ENCODE data around the gene IL1B. TPM values are rescaled to one million over a fixed set of nuclear protein-coding genes. Genes with fewer than 3 reads are reported as not detected.

The IL1B gene
- total and polyA plus RNA-seq, 2 of the 8 experiments (the other 6 are each of a cell fraction or from before 2014, with no cell fraction given), result not detected

DNA sequence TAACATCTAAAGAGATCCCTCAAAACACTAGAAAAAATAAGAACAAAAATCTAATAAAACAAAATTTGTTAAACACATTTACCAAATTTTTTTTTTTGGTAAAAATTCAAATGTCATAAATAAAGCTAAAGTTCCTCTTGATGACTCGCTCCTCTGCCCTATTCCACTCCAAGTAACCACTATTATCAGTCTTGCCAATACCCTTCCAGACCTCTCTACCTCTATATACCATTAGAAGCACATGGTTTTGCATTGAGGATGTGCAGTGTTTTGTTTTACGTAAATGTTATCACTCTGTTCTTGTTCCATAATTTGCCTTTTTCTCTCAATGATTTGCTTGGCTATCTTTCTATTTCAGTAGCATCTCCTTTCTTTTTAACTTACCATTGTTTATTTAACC, 10.9 kb downstream of the IL1B start:
- Histone ChIP-seq H3K56ac (replicated peaks; ENCODE audit: insufficient read length, low read depth, low read length) (no peak overlapping the region), H3K79me1 (ENCODE audit: low read depth, low read length) (no peaks in the 10 kb centered on the region), H2BK120ac (replicated peaks; ENCODE audit: low read depth, low read length) (no peak overlapping the region), H3K23me2 (ENCODE audit: low read depth, low read length) (no peaks in the 10 kb centered on the region), H3K79me2 (ENCODE audit: control insufficient read depth in 1 of 2, insufficient read depth in 2 of 2, low read length in 2 of 2) (no peaks in the 10 kb centered on the region), H4K20me1 (replicated peaks in 1 of 2; ENCODE audit: control insufficient read depth in 1 of 2, insufficient read depth in 2 of 2, low read length in 2 of 2) (no peaks in the 10 kb centered on the region), H3K18ac (ENCODE audit: extremely low read depth, low read length) (no peak overlapping the region), H3K4ac (replicated peaks; ENCODE audit: insufficient read length, low read depth, low read length) (no peak overlapping the region), H2AK5ac (ENCODE audit: low read depth, low read length) (no peak overlapping the region), H3K27me3 (replicated peaks in 1 of 4; ENCODE audit: control insufficient read depth in 3 of 4, extremely low read depth in 1 of 4, insufficient read depth in 3 of 4, low read length in 3 of 4) (peaks cover 0 to 2% (median 0%) of the 10 kb centered on the region in 4 experiments; a peak in 1 of 7 replicates), H3K4me2 (ENCODE audit: insufficient read depth in 1 of 2, low read depth in 2 of 2, low read length in 2 of 2) (no peak overlapping the region), H2BK20ac (ENCODE audit: low read length) (no peak overlapping the region), H2BK5ac (ENCODE audit: low read depth, low read length) (no peak overlapping the region), H2AFZ (ENCODE audit: low read length) (no peak overlapping the region), H2BK12ac (ENCODE audit: low read depth, low read length) (no peak overlapping the region), H4K5ac (ENCODE audit: insufficient read length, low read depth, low read length) (no peak overlapping the region), H3K9me3 (ENCODE audit: insufficient read depth in 2 of 2, low read depth in 1 of 2, low read length in 1 of 2) (0 out of 4 replicates have a peak, but pooled peaks cover 0 to 4% of the 10 kb centered on the region in 2 experiments), H4K91ac (replicated peaks; ENCODE audit: insufficient read length, low read length) (no peak overlapping the region), H3K4me3 (ENCODE audit: extremely low read depth in 1 of 4, insufficient read depth in 2 of 4, low read depth in 3 of 4, low read length in 4 of 4) (no peak overlapping the region), H3K14ac (ENCODE audit: insufficient read length) (no peak overlapping the region), H4K8ac (ENCODE audit: extremely low read depth, insufficient read depth, low read length) (no peak overlapping the region), H3K9ac (replicated peaks in 1 of 4; ENCODE audit: extremely low read depth in 1 of 4, low read depth in 3 of 4, low read length in 3 of 4) (no peak overlapping the region), H2BK15ac (ENCODE audit: low read length) (no peak overlapping the region), H3K23ac (ENCODE audit: insufficient read length) (no peak overlapping the region), H3K4me1 (replicated peaks in 1 of 4; ENCODE audit: control insufficient read depth in 3 of 4, insufficient read depth in 4 of 4, low read length in 3 of 4) (peaks cover 0 to 3% (median 0%) of the 10 kb centered on the region in 4 experiments; a peak in 2 of 7 replicates), H3K27ac (ENCODE audit: low read depth, low read length) (no peak overlapping the region), H3K36me3 (ENCODE audit: control insufficient read depth in 2 of 4, insufficient read depth in 4 of 4, low read length in 3 of 4) (no peaks in the 10 kb centered on the region)
- WGBS, 2 experiments (ENCODE audit: extremely low coverage in 1 of 2, insufficient coverage in 1 of 2, insufficient read length in 1 of 2, insufficient replicate concordance in 2 of 2, low coverage in 1 of 2, low lambda C conversion rate in 2 of 2, missing lambda C conversion rate in 1 of 2), result 83% methylated on average over 2 of the region's 2 CpGs; no CpG with 5 or more reads in 1 of the 2 experiments
- TF ChIP-seq KDM5A (IDR thresholded peaks at IDR 0.05; ENCODE audit: low read length), result no peak
- FAIRE-seq (no peak), DNase-seq (ENCODE audit: low read depth in 1 of 2, low spot score in 2 of 2) (no peak)
- POLR2A ChIA-PET (ENCODE audit: partially characterized antibody), result no interaction called here
- CTCF ChIA-PET (ENCODE audit: partially characterized antibody), result interaction anchor here (1.1 kb wide), 2 partner anchors 59 kb away, joined by 3 to 4 read pairs; no protein-coding TSS in a partner anchor

Data from H1 (cell line).